ENCODE data around the gene GREB1. TPM values are rescaled to one million over a fixed set of nuclear protein-coding genes. Genes with fewer than 3 reads are reported as not detected.

Gene GREB1
- total and polyA plus RNA-seq, 2 of the 13 experiments (the other 11 are each of a cell fraction or from before 2014, with no cell fraction given): 31.3 to 61.2 TPM

- H3K79me2 ChIP-seq (ENCODE audit: insufficient read depth, low read length): no peaks in the 10 kb centered on the region
These were observed 138.6 kb downstream of the GREB1 start for GRCh38 chr2:11672407-11672806.

DNA sequence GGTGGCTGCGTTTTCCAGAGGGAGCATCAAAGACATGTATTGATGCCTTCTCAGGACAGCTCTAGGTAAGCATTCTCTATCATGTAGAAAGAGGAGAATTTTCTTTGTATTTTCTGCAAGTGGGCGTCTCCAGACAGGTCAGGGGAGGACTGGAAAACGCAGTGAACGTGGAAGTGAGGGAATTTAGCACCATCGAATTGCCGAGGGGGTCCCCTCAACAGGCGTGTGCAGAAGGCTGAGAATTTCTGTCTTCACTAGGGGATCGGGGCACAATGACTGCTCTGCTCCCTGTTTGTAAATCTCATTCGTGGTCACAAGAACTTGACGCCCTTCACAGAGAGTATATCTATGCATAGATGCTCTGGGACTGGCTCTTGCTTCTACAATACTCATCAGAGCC lies 141.1 kb downstream of the GREB1 start:
- 17% methylated on average over 10 of the region's 10 CpGs for WGBS (ENCODE audit: low lambda C conversion rate)
- no peak overlapping the region for H3K4me3 ChIP-seq (replicated peaks in 1 of 3; ENCODE audit: insufficient read depth in 1 of 3, low read depth in 2 of 3, low read length in 3 of 3)
- H3K4me1 ChIP-seq (ENCODE audit: insufficient read depth, low read length): peaks cover 29% of the 10 kb centered on the region
- H3K27me3 ChIP-seq (ENCODE audit: control insufficient read depth in 1 of 2, insufficient read depth in 2 of 2, low read length in 2 of 2): peaks cover 2 to 50% of the 10 kb centered on the region in 2 experiments; a peak in 4 of 5 replicates
- no peak overlapping the region for H3K4me2 ChIP-seq (ENCODE audit: low read depth, low read length)
- no peak overlapping the region for H3K9ac ChIP-seq (ENCODE audit: insufficient read depth, low read depth, low read length)
- no TSS peak for BruUV-seq (replicated peaks)
- ATAC-seq (no peak), DNase-seq (ENCODE audit: low spot score) (no peak), FAIRE-seq (no peak)
- no peaks in the 10 kb centered on the region for H3K36me3 ChIP-seq (replicated peaks in 1 of 2; ENCODE audit: control insufficient read depth in 1 of 2, insufficient read depth in 2 of 2, low read length in 2 of 2)
- H2AFZ ChIP-seq (ENCODE audit: low read length): no peak overlapping the region
- no peaks in the 10 kb centered on the region for H4K20me1 ChIP-seq (ENCODE audit: insufficient read depth, low read length)
- POLR2A ChIA-PET: no interaction called here
- no peaks in the 10 kb centered on the region for H3K79me2 ChIP-seq (ENCODE audit: insufficient read depth, low read length)
- TF ChIP-seq E2F2 (CRISPR knock-in tag; IDR thresholded peaks at IDR 0.05; ENCODE audit: borderline replicate concordance): no peak
- no peak for TF ChIP-seq ETV6 (CRISPR knock-in tag; conservative IDR thresholded peaks at IDR 0.05)
- TF ChIP-seq CENPT (CRISPR knock-in tag; IDR thresholded peaks at IDR 0.05; ENCODE audit: low read depth): no peak
- no peak for TF ChIP-seq ZNF7 (CRISPR knock-in tag; IDR thresholded peaks at IDR 0.05)
- no peak for TF ChIP-seq ZNF891 (CRISPR knock-in tag; IDR thresholded peaks at IDR 0.05)
- no peak for TF ChIP-seq ONECUT2 (CRISPR knock-in tag; IDR thresholded peaks at IDR 0.05)
- TF ChIP-seq STAT6 (CRISPR knock-in tag; IDR thresholded peaks at IDR 0.05; ENCODE audit: borderline replicate concordance): no peak
- TF ChIP-seq DBP (CRISPR knock-in tag; IDR thresholded peaks at IDR 0.05; ENCODE audit: not compliant biosample characterization): no peak
- no peak for TF ChIP-seq NCOA2 (CRISPR knock-in tag; IDR thresholded peaks at IDR 0.05)
- no peak for TF ChIP-seq ZNF101 (CRISPR knock-in tag; IDR thresholded peaks at IDR 0.05; ENCODE audit: borderline replicate concordance, low read depth)
- TF ChIP-seq ELF4 (CRISPR knock-in tag; IDR thresholded peaks at IDR 0.05; ENCODE audit: borderline replicate concordance): no peak
- no peak for TF ChIP-seq SIN3B (IDR thresholded peaks at IDR 0.05; ENCODE audit: low read length)
- TF ChIP-seq PRMT3 (CRISPR knock-in tag; IDR thresholded peaks at IDR 0.05; ENCODE audit: borderline replicate concordance, low read depth): no peak
- no peaks in the 10 kb centered on the region for H3K9me3 ChIP-seq (ENCODE audit: low read length)
- CTCF ChIA-PET (ENCODE audit: low intra/inter-chr PET ratio, low total read pairs): no interaction called here
- no peak overlapping the region for H3K27ac ChIP-seq (ENCODE audit: extremely low read length, insufficient read depth, low read length)
- in situ Hi-C loops (cut with HindIII; ENCODE audit: extremely low pct_ligation_motif_present, low pct_unique_long_range_greater_than_20kb) (no loop called here), intact Hi-C loops (cut with micrococcal nuclease; ENCODE audit: unreplicated experiment) (no loop called here)

More at GRCh38 chr2:11672407-11672806, 138.6 kb downstream of the GREB1 start:
- FAIRE-seq (no peak), DNase-seq (ENCODE audit: low spot score) (no peak), ATAC-seq (no peak)
- WGBS (ENCODE audit: low lambda C conversion rate): 4% methylated on average over 3 of the region's 3 CpGs
- Histone ChIP-seq H2AFZ (ENCODE audit: low read length) (no peak overlapping the region), H3K9ac (ENCODE audit: insufficient read depth, low read depth, low read length) (no peak overlapping the region), H3K27ac (ENCODE audit: extremely low read length, insufficient read depth, low read length) (no peak overlapping the region), H3K36me3 (replicated peaks in 1 of 2; ENCODE audit: control insufficient read depth in 1 of 2, insufficient read depth in 2 of 2, low read length in 2 of 2) (no peaks in the 10 kb centered on the region), H3K4me3 (replicated peaks in 1 of 3; ENCODE audit: insufficient read depth in 1 of 3, low read depth in 2 of 3, low read length in 3 of 3) (no peak overlapping the region), H3K27me3 (ENCODE audit: control insufficient read depth in 1 of 2, insufficient read depth in 2 of 2, low read length in 2 of 2) (peaks cover 3 to 52% of the 10 kb centered on the region in 2 experiments; a peak in 4 of 5 replicates), H3K9me3 (ENCODE audit: low read length) (no peaks in the 10 kb centered on the region), H3K4me1 (ENCODE audit: insufficient read depth, low read length) (peaks cover 27% of the 10 kb centered on the region), H4K20me1 (ENCODE audit: insufficient read depth, low read length) (no peaks in the 10 kb centered on the region), H3K4me2 (ENCODE audit: low read depth, low read length) (no peak overlapping the region)
- TF ChIP-seq ETV5 (CRISPR knock-in tag; IDR thresholded peaks at IDR 0.05; ENCODE audit: borderline replicate concordance): no peak
- intact Hi-C loops (cut with micrococcal nuclease; ENCODE audit: unreplicated experiment): no loop called here
- in situ Hi-C loops (cut with HindIII; ENCODE audit: extremely low pct_ligation_motif_present, low pct_unique_long_range_greater_than_20kb): no loop called here
- BruUV-seq (replicated peaks): no TSS peak
- ChIA-PET POLR2A (no interaction called here), CTCF (ENCODE audit: low intra/inter-chr PET ratio, low total read pairs) (no interaction called here)

Data from HepG2 (cell line).